Activated T-helper 2 cell treated with anti-CD3 and anti-CD28 coated beads, Interferon-gamma antibody, Interleukin-2, Interleukin-4, amounts not matched to agents 10 μg/mL and 5 μg/mL and 100 μg/mL, durations not matched to agents 14 hours and 24 hours and 36 hours (primary cell): ENCODE data around the gene WFDC1. TPM values are rescaled to one million over a fixed set of nuclear protein-coding genes. Genes with fewer than 3 reads are reported as not detected.
"Not testable (repeated sequence)": the region's sequence is repeated elsewhere in the genome, so short reads cannot be mapped to it uniquely, and the experiment has no call there.

ENCODE experiments used
- DNase-seq: peaks from one replicate; pipeline ENCODE4 v3.0.0; 2021; ENCODE audit warnings: low spot score
- H3K27ac Mint-ChIP-seq: one replicate; pipeline ENCODE4 v1.8.0; 2021; ENCODE audit warnings: mixed read lengths
- H3K27me3 Mint-ChIP-seq: one replicate; pipeline ENCODE4 v1.8.0; 2021; ENCODE audit warnings: low read depth, mixed read lengths
- H3K36me3 Mint-ChIP-seq: one replicate; pipeline ENCODE4 v1.8.0; 2021; ENCODE audit warnings: low read depth, mixed read lengths
- H3K4me1 Mint-ChIP-seq: one replicate; pipeline ENCODE4 v1.8.0; 2021; ENCODE audit warnings: low read depth, mixed read lengths
- H3K4me3 Mint-ChIP-seq: one replicate; pipeline ENCODE4 v1.8.0; 2021; ENCODE audit warnings: low read depth, mild to moderate bottlenecking, moderate library complexity, mixed read lengths
- H3K9me3 Mint-ChIP-seq: one replicate; pipeline ENCODE4 v1.8.0; 2021; ENCODE audit warnings: mixed read lengths
- intact Hi-C: fragments of 100-400 bp; cut with micrococcal nuclease; formaldehyde crosslinking; loops from one replicate; pipeline ENCODE4 v1.15.1; 2023
- total RNA-seq: library from RNA; stranded (reverse); gene quantifications from 2 replicates; pipeline ENCODE4 v1.2.3, GENCODE V29; 2022

The WFDC1 gene
- total RNA-seq, 1 donor from 2014 or later: not detected

- no peaks in the 10 kb centered on the region for H3K36me3 Mint-ChIP-seq
- intact Hi-C loops: loop anchor here (10.0 kb wide), 1 partner anchor 56 kb away; no protein-coding TSS in a partner anchor
- no peak overlapping the region for H3K27ac Mint-ChIP-seq
- no peaks in the 10 kb centered on the region for H3K27me3 Mint-ChIP-seq
- H3K4me3 Mint-ChIP-seq: no peak overlapping the region
- no peak for DNase-seq
- no peaks in the 10 kb centered on the region for H3K4me1 Mint-ChIP-seq
- no peaks in the 10 kb centered on the region for H3K9me3 Mint-ChIP-seq
Measured at GRCh38 chr16:84329016-84329415, 34.3 kb downstream of the WFDC1 start.

GRCh38 chr16:84329843-84330684 lies 35.4 kb downstream of the WFDC1 start:
- no peak for DNase-seq
- Mint-ChIP-seq H3K27ac (no peak overlapping the region), H3K4me3 (no peak overlapping the region), H3K9me3 (no peaks in the 10 kb centered on the region), H3K36me3 (no peaks in the 10 kb centered on the region), H3K27me3 (no peaks in the 10 kb centered on the region), H3K4me1 (no peaks in the 10 kb centered on the region)
- intact Hi-C loops: loop anchor here (10.0 kb wide), 1 partner anchor 55 kb away; no protein-coding TSS in a partner anchor

DNA sequence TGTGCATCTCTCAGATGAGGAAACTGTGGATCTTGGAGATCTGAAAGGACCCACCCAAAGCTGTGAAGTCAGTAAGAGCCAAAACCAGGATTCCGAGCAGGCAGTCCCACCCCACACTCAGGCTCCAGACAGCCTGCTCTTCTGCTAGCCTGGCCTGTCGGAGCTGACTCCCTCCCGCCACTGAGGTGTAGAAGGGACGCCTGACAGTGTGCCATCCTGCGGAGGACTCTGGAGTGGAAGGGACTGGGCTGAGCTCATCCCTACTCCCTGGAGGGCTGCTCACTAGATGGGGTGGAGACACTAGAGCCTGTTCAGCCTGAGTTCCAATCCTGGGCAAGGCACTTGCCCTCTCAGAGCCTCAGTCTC lies 36.0 kb downstream of the WFDC1 start:
- intact Hi-C loops: no loop called here
- DNase-seq: no peak
- Mint-ChIP-seq H3K4me3 (no peak overlapping the region), H3K9me3 (peaks cover 5% of the 10 kb centered on the region), H3K27ac (no peak overlapping the region), H3K27me3 (peaks cover 2% of the 10 kb centered on the region), H3K36me3 (no peaks in the 10 kb centered on the region), H3K4me1 (no peaks in the 10 kb centered on the region)

GRCh38 chr16:84331998-84332780 lies 37.5 kb downstream of the WFDC1 start:
- no peaks in the 10 kb centered on the region for H3K4me1 Mint-ChIP-seq
- no peak overlapping the region for H3K4me3 Mint-ChIP-seq
- intact Hi-C loops: no loop called here
- peaks cover 3% of the 10 kb centered on the region for H3K27me3 Mint-ChIP-seq
- H3K36me3 Mint-ChIP-seq: no peaks in the 10 kb centered on the region
- no peak for DNase-seq
- peaks cover 6% of the 10 kb centered on the region for H3K9me3 Mint-ChIP-seq
- no peak overlapping the region for H3K27ac Mint-ChIP-seq

GRCh38 chr16:84332975-84333684 lies 38.5 kb downstream of the WFDC1 start:
- no peaks in the 10 kb centered on the region for H3K4me1 Mint-ChIP-seq
- no peaks in the 10 kb centered on the region for H3K36me3 Mint-ChIP-seq
- no peak overlapping the region for H3K4me3 Mint-ChIP-seq
- DNase-seq: no peak
- intact Hi-C loops: no loop called here
- H3K27me3 Mint-ChIP-seq: peaks cover 3% of the 10 kb centered on the region
- no peak overlapping the region for H3K27ac Mint-ChIP-seq
- H3K9me3 Mint-ChIP-seq: peaks cover 10% of the 10 kb centered on the region

GRCh38 chr16:84334058-84334457 lies 39.4 kb downstream of the WFDC1 start:
- H3K36me3 Mint-ChIP-seq: no peaks in the 10 kb centered on the region
- no peak overlapping the region for H3K4me3 Mint-ChIP-seq
- H3K27me3 Mint-ChIP-seq: peaks cover 4% of the 10 kb centered on the region
- H3K9me3 Mint-ChIP-seq: peaks cover 10% of the 10 kb centered on the region
- H3K27ac Mint-ChIP-seq: no peak overlapping the region
- no peak for DNase-seq
- intact Hi-C loops: no loop called here
- no peaks in the 10 kb centered on the region for H3K4me1 Mint-ChIP-seq

GRCh38 chr16:84334482-84334881 lies 39.8 kb downstream of the WFDC1 start:
- Mint-ChIP-seq H3K36me3 (no peaks in the 10 kb centered on the region), H3K9me3 (peaks cover 10% of the 10 kb centered on the region), H3K4me3 (no peak overlapping the region), H3K27me3 (peaks cover 4% of the 10 kb centered on the region), H3K4me1 (no peaks in the 10 kb centered on the region), H3K27ac (no peak overlapping the region)
- intact Hi-C loops: no loop called here
- no peak for DNase-seq

DNA sequence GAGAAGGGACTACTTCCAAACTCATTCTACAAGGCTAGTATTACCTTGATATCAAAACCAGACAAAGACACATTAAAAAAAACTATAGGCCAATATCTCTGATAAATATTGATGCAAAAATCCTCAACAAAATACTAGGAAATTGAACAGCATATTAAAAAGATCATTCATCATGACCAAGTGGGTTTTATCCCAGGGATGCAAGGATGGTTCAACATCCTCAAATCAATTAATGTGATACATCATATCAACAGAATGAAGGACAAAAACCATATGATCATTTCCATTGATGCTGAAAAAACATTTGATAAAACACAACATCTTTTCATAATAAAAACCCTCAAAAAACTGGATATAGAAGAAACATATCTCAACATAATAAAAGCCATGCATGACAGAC lies 42.6 kb downstream of the WFDC1 start:
- H3K4me3 Mint-ChIP-seq, H3K27ac Mint-ChIP-seq, H3K4me1 Mint-ChIP-seq, DNase-seq, H3K36me3 Mint-ChIP-seq, intact Hi-C loops, H3K27me3 Mint-ChIP-seq: not testable (repeated sequence)
- peaks cover 10% of the 10 kb centered on the region for H3K9me3 Mint-ChIP-seq

DNA sequence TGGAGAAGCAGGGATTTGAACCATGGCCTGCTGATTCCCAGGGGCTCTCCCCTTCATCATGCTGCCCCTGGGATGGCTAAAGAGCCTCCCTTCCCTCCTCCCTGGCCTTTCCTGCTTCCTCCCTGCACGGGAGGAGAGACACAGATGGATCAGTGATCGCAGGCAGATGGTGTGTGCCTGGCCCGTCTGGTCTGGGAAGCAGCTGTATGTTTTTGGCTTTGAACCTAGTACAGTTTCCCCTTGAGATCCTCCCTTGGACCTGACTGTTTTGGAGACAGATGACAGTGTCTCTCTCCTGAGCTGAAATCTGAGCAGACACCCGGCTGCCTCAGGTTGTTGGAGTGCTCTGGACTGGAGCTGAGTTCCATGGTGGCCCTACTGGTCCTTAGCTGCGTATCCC lies 44.6 kb downstream of the WFDC1 start:
- no peak for DNase-seq
- peaks cover 10% of the 10 kb centered on the region for H3K9me3 Mint-ChIP-seq
- intact Hi-C loops: no loop called here
- H3K4me3 Mint-ChIP-seq: no peak overlapping the region
- H3K36me3 Mint-ChIP-seq: no peaks in the 10 kb centered on the region
- H3K27ac Mint-ChIP-seq: no peak overlapping the region
- peaks cover 4% of the 10 kb centered on the region for H3K27me3 Mint-ChIP-seq
- H3K4me1 Mint-ChIP-seq: no peaks in the 10 kb centered on the region

DNA sequence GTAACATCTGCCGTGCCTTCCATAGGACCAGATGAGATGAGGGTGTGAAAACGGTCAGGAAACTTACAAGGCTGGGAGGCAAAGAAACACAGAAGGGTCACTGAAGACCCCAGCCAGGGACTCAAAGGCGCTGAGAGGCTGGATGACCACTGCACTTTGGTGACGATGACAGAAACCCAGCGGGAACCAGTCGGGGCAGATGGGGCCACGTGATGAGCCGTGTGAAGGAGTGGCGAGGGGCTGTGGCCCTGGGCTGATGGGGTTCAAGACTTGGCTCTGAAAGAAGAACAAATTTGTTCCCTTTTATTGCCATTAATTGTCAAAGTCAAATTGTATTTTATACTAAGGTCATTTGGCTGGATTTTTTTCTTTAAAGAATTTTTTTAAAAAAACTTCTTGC lies 45.1 kb downstream of the WFDC1 start:
- peaks cover 10% of the 10 kb centered on the region for H3K9me3 Mint-ChIP-seq
- no peaks in the 10 kb centered on the region for H3K36me3 Mint-ChIP-seq
- H3K4me1 Mint-ChIP-seq: no peaks in the 10 kb centered on the region
- H3K27me3 Mint-ChIP-seq: peaks cover 4% of the 10 kb centered on the region
- H3K4me3 Mint-ChIP-seq: no peak overlapping the region
- no peak for DNase-seq
- H3K27ac Mint-ChIP-seq: no peak overlapping the region
- intact Hi-C loops: no loop called here

DNA sequence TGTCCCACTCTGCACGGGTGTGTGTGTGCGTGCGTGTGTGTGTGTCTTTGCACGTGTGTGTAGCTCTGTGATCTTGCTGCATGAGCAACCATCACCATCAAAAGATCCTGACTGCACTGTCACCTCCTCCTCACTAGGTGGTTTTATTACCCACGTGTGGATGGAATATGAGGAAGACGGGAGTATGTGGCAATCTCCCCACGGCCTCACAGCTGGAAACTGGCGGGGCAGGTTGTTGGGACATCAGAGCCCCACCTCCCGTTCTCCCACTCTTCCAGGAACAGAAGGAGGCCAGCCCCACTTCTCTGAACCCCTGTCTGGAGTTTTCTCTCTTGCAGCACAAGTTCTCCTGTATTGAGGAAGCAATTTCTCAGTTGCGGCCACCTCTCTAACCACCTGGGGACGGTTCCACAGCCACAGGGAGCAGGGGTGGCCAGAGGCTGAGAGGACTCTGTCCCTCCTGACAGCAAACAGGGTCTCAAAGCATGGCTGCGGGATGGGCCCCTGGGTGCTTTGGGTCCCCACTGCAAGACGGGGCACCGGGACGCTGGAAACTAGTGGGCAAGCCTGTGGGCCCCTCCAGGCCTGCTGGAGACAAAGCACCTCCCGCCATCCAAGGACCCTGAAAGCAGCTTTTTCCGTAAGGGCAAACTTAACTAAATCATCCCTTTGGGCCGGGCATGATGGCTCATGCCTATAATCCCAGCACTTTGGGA lies 45.8 kb downstream of the WFDC1 start:
- no peak overlapping the region for H3K4me3 Mint-ChIP-seq
- no peak overlapping the region for H3K27ac Mint-ChIP-seq
- H3K4me1 Mint-ChIP-seq: no peaks in the 10 kb centered on the region
- DNase-seq: no peak
- peaks cover 4% of the 10 kb centered on the region for H3K27me3 Mint-ChIP-seq
- no peaks in the 10 kb centered on the region for H3K36me3 Mint-ChIP-seq
- intact Hi-C loops: no loop called here
- peaks cover 7% of the 10 kb centered on the region for H3K9me3 Mint-ChIP-seq

GRCh38 chr16:84341528-84342295 lies 47.0 kb downstream of the WFDC1 start:
- intact Hi-C loops: no loop called here
- no peaks in the 10 kb centered on the region for H3K4me1 Mint-ChIP-seq
- DNase-seq: no peak
- H3K4me3 Mint-ChIP-seq: no peak overlapping the region
- H3K27ac Mint-ChIP-seq: no peak overlapping the region
- peaks cover 1% of the 10 kb centered on the region for H3K27me3 Mint-ChIP-seq
- no peaks in the 10 kb centered on the region for H3K36me3 Mint-ChIP-seq
- H3K9me3 Mint-ChIP-seq: peaks cover 4% of the 10 kb centered on the region
